ENCODE measurements around the gene C4orf36.

DNA sequence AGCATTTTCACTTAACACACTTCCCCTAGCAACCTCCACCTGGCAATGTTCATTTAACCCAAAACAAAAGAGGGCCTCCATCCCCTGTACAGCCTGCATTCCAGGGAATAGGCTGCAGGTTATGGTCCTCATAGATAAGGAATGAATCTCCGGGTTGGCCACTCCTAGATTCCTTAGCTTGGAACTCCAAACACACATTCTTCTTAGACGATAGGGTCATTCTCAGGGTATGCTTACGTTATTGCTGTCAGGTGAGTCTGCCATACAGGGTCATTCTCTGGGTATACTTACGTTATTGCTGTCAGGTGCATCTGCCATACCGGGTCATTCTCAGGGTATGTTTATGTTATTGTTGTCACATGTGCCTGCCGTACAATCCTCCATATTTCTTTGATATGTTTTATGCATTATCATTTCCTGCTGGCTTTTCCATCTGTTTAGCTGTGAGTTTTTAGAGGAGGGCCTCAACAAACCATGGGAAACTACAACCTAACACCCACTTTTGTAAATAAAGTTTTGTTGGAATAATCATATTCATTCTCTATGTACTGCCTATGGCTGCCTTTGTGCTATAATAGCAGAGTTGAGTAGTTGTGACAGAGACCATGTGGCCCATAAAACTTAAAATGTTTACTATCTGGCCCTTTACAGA, 34.3 kb upstream of the C4orf36 start:
- TF ChIP-seq POLR2A (IDR thresholded peaks at IDR 0.05): no peak
- TF ChIP-seq CTCF (IDR thresholded peaks at IDR 0.05): no peak

All from right lobe of liver (tissue), 4 donors.